NOMO-1 treated with DMSO at 0.1 percent for 48 hours (cell line): ENCODE measurements around the gene DR1.

Source experiments
- DNase-seq: peaks from one replicate; lab custom pipeline; 2025; ENCODE audit not compliant: unreplicated experiment; lab: John Stamatoyannopoulos, UW

DR1 gene

DNA sequence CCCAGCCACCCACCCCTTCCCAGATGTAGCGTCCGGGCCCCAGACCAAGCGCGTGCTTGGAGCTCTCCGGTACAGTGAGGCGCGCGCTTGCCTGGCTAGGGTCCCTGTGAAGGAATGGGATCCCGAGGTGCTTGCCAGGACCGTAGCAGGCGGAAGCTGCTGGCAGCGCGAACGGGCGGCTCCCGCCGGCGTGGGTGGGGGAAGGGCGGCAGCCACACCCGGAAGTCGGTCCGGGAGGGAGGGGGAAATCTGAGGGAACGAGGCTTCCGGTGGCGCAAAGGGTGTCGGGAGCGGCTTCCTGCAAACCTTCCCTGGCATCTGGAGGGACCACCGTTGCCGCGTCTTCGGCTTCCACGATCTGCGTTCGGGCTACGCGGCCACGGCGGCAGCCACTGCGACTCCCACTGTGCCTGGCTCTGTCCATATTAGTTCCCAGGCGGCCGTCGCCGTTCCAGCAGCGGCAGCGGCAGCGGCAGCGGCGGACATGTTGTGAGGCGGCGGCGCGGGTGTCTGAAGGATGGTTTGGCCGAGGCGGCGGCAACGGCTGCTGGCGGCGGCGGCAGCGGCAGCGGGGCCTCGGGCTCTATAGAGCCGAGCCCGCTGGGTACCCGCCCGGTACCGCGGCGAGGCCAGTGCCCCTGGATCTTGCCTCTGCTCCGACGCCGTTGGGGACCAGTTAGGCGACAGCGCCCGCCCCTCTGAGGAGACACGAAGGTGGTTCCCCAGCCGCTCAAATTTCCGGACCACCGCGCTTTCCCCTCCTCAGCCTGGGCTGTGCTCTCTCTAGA, at the start of gene DR1:
Gene DR1, plus strand, starts transcription at position 275 of the 788 bp plus-strand sequence. CDS start 739 bp downstream, outside the sequence.
- peak; percentile 82 for DNase-seq

DNA sequence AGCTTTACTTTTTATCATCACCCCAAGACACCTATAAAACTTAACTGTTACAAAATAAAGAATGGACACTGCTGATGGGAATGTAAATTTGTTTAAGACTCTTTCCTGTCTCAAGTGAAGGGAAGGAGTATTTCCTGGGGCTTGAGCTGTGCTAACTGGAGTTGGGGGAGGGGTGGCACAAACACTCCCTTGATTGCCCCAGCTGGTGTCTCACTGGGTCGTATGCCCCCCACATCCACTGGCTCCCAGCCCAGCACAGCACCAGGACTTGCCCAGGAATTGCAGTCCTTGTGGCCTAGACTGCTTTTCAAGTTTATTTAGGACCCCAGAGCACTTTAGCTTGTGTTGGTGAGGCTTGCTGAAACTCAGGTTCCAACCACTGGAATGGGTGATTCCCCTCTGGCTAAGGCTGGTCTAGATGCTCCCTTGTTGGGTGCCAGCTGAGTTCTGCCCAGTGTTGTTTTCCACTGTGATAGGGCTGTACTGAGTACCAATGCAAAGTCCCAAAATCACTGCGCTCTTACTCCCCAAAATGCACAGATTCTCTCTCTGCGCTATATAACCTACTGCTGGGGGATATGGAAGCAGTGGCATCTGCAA, 49.1 kb upstream of the DR1 start:
- DNase-seq, result no peak

DNA sequence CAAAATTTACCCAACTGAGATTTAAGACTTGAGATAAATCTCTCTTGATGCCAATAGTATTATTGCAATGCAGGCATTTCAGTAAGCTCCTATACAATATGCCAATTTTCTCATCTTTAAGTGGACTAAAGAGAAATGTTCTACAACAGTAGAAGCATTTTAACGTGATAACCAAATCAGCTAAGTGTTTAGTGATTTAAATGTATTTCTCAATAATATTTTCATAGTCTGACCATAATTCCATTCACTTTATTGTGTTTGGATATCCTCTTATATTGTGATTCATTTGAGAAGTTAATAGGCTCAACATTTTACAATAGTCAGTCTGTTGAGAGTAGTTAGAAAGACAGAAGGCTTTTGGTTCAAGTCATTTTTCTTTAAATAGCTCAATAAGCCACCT, 44.6 kb upstream of the DR1 start:
- DNase-seq, result no peak

DNA sequence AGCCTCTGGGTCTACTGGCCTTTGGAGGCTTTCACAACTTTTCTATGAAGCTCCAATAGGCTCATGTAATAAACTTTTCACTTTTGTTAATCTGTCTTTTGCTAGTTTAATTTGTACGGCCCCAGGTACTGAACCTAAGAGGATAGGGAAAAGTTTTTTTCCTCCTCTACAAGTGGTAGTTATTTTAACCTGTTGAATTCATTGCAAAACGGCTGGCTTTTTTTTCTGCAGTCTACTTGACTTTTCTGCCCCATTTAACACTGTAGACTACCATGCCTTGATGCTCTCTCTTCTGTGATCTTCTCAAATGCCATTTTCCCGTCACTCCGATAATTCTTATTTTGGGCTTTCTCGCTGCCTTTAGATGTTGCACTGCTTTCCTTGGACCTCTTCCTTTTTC, 43.6 kb upstream of the DR1 start:
- DNase-seq, result no peak

DNA sequence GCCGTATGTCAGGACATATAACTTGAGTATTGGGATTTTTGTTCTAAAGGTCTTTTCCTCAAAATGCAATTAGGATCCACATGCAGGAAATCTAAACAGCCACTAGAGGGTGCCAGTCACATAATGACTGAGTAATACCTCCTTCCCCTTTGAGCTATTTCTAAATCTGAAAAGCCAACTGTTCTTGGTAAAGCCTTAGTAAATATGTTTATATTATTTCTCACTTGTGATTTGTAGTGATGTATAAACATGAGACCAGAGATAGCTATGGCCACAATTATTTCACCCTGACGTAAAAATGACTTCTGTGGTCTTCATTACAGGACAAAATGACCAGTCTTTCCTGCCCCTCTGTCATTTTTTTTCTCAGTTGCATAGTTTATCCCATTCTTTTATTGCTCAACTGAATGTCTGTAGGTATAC, 41.0 kb upstream of the DR1 start:
- peak; percentile 75 for DNase-seq

GRCh38 chr1:93306920-93307319, 38.8 kb upstream of the DR1 start:
- DNase-seq, result no peak

- DNase-seq, result no peak
These were observed 32.7 kb upstream of the DR1 start for GRCh38 chr1:93313026-93313425.

- peak; percentile 70 for DNase-seq
These were observed 28.5 kb upstream of the DR1 start for GRCh38 chr1:93317207-93317606.

DNA sequence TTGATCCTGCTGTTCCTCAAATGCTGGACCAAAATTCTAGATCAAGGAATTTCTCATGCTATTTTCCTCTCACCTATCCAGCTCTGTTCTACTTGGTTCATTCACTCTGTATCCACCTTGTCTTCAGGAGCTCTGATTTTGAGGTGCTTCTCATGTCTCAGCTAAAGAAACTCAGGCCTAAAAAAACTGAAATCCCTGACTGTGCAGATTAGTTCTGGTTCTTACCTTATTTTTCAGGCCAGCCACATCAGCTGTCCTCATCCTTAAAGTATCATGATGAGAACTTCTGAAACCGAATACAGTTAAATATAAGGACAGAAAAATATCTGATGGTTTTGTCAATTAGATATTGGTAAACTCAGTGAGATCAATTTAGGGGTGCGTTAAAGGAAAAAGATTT, 27.8 kb upstream of the DR1 start:
- DNase-seq, result no peak

- no peak for DNase-seq
These were observed 24.0 kb upstream of the DR1 start for GRCh38 chr1:93321720-93322119.

- DNase-seq, result no peak
These were observed 23.4 kb upstream of the DR1 start for GRCh38 chr1:93322349-93322748.

DNA sequence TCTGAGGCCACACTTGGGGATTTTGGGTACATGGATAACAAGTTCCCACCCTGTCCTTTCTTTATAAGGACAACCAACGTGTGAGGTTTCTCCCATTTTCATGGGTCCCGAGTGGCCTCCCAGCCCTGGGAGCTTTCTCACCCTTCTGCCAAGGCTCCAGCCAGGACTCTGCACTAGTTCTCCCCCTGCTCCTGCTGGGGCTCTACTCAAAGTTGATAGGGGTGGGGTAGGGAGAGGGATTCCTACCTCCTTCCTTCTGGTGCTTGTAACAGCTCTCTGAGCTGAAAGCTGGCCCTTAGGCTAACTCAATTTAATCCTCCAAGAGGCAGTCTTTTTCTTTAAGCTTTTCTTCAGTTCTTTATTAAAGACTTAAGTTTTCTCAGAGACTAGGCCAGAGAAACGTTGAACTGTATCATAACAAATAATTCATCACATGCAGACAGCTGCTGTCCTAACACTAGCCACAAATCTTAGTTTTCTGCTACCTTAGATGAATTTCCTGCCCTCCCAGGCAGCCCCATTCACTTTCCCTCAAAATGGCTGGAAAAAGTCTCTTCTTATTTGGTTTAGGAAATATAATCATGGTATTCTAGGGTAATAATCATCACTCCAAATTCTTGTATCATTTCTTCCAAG, 22.4 kb upstream of the DR1 start:
- DNase-seq, result no peak

DNA sequence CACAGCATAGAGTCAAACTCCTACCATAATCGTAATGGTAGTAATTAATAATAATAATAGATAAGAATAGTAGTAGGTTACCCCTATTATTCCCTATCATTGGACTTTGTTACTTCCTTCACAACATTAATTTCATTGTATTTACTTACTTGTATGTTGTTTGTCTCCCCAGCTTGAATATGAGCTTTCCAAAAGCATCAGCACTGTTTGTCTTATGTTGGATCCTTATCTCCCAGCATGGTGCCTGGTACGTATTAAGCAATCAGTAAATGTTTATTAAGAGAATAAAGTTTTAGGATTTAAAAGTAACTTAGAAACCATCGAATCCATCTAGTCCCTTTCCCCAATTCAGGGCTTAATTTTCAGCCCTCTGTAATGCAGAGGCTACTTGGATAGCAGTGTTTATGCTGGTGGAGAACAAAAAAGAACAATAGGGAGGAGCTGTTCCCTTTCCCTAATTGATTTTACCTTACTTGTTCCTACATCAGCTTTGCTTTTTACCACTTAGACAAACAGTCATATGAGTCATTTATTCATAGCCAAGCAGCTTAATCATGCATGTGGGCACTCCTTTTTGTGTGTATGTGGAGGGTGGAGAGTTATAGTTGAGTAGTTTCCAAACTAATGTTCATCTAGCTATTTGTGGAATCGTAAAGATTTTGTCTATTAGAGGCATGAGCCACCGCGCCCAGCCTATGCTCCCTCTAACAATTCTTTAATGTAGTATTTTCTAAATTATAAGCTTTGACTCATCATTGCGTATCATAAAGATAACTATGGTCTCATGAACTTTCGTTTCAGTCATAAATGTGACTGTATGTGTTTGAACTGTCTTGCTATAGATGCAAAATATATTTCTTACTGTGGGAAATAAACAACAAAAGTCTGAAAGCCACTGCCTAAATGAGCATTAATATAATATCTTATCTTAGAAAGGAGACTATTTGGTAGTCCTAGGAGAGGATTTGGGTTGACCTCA, 20.9 kb upstream of the DR1 start:
- DNase-seq, result no peak

- DNase-seq, result no peak
These were observed 16.6 kb upstream of the DR1 start for GRCh38 chr1:93328809-93329760.

GRCh38 chr1:93330196-93330595, 15.5 kb upstream of the DR1 start:
- no peak for DNase-seq

DNA sequence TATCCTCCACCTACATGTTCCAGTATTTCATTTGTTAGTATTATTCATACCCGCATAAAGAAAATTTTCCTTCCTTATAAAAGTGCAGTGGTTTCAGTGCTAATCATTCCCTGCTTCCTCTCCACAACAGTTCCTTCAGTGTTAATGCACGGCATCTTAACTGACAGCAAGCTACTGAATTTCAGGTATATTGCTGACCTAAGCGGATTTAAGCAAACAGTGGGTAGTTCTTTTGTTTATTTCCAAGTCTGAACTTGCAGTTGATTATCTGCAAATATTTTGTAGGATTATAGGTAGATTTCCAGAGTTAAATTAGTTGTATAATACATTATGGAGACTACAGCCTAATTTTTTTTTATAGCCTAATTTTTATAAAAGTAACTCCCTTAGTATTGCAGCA, 15.1 kb upstream of the DR1 start:
- no peak for DNase-seq

GRCh38 chr1:93331412-93331811, 14.3 kb upstream of the DR1 start:
- DNase-seq, result no peak

DNA sequence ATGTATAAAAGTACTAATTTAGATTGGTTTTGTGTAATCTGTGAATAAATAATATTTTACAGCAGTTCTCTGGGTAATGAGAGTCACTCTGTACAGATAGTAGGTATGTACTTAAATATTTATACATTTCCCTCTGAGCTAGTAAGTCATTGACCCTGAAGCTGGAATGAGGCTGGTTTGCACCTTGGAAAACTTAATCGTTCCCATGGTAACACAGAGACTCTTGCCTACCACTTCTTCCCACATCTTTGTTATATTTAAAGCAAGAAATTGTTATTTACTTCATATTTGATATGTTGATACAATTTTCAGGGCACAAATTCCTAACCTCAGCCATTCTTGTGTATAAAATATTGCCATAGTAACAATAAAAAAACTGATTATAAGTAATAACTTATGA, 13.3 kb upstream of the DR1 start:
- DNase-seq, result no peak

GRCh38 chr1:93338387-93339146, 7.1 kb upstream of the DR1 start:
- no peak for DNase-seq
